ENCODE data around the gene GDAP1L1. TPM values are rescaled to one million over a fixed set of nuclear protein-coding genes. Genes with fewer than 3 reads are reported as not detected.

The GDAP1L1 gene
- total RNA-seq, 1 donor from 2014 or later: 0.08 TPM

DNA sequence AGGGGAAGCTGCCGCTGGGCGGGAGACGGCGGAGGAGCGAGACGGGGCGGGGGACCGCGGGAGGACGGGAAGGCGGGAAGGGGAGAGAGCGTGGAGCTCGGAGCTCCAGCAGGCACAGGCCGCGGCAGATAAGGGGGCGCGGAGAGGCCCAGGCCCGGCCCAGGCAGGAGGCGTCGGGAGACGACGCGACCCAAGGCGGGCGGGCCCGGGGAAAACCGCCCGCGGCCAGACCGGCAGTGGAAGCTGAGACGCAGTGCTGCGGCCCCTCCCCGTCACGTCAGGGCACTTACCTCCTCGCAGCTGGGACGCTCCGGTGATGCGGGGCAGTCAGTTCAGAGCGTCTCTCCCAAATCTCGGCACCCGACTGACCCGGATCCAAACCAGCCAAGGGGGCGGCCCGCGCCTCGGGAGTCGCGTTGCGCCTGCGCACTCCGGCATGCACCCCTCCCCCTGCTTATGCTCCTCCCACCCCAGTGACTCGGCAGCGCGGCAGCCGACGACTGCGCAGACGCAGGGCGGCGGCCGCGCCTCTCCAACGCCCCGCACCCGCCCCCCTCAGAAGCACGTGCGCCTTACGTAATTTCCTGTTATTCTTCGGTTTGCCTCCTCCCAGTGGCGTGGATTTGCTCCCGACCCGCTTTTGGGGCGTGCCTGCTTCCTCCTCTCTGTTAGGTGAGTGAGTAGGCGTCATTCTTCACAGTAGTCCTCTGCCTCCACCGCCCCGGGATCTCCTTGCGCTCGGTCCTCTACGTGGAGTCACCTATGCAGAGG, 36.5 kb upstream of the GDAP1L1 start, which contains the start of gene OSER1:
TSS of gene OSER1 (minus strand) at position 366 of the 771 bp plus-strand sequence. CDS start 3,814 bp downstream, outside the sequence.
- Mint-ChIP-seq H3K4me3 (peak within 1 kb of the TSS; percentile 99), H3K36me3 (ENCODE audit: low read depth) (peaks cover 18% of the 10 kb centered on the region), H3K27me3 (ENCODE audit: insufficient read depth) (no peaks in the 10 kb centered on the region), H3K4me1 (ENCODE audit: low read depth) (peaks cover 59% of the 10 kb centered on the region), H3K27ac (peak within 1 kb of the TSS; percentile 98), H3K9me3 (no peaks in the 10 kb centered on the region)
- DNase-seq (ENCODE audit: low spot score): peak; percentile 98
- intact Hi-C loops (cut with micrococcal nuclease): loop anchor here (1.0 to 10.0 kb wide), 8 partner anchors 101 to 754 kb away; partner anchors contain the start of genes FITM2, MYBL2, SERINC3 and SRSF6

GRCh38 chr20:44211177-44212039, 35.7 kb upstream of the GDAP1L1 start:
- H3K27me3 Mint-ChIP-seq (ENCODE audit: insufficient read depth): peaks cover 3% of the 10 kb centered on the region
- H3K4me3 Mint-ChIP-seq: peak overlapping the region; percentile 99
- H3K36me3 Mint-ChIP-seq (ENCODE audit: low read depth): peaks cover 13% of the 10 kb centered on the region
- peaks cover 54% of the 10 kb centered on the region for H3K4me1 Mint-ChIP-seq (ENCODE audit: low read depth)
- intact Hi-C loops (cut with micrococcal nuclease): loop anchor here (1.0 to 10.0 kb wide), 7 partner anchors 100 to 755 kb away; partner anchors contain the start of genes FITM2, MYBL2, SERINC3 and SRSF6
- peak overlapping the region; percentile 98 for H3K27ac Mint-ChIP-seq
- H3K9me3 Mint-ChIP-seq: no peaks in the 10 kb centered on the region
- DNase-seq (ENCODE audit: low spot score): no peak

DNA sequence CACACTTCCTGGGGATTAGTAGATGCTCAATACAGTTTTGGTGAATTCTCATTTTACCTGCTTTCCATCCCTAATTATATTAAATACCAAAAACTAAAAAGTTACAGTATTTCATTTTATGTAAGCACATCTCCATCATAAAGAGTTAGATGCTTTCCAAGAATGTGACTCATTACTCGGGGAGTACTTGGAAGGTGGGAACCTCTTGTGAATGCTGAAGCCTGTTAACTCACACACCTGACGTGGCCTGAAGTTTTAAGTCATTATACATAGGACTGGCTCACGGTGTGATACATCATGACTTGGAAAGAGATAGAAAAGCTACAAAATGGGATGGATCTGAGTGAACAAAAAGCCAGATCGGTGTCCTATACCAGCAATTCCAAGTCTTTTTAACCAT, 34.3 kb upstream of the GDAP1L1 start:
- intact Hi-C loops (cut with micrococcal nuclease): loop anchor here (5.0 to 10.0 kb wide), 2 partner anchors 548 to 750 kb away; partner anchors contain the start of genes MYBL2 and TOMM34
- H3K27ac Mint-ChIP-seq: no peak overlapping the region
- DNase-seq (ENCODE audit: low spot score): no peak
- H3K27me3 Mint-ChIP-seq (ENCODE audit: insufficient read depth): peaks cover 3% of the 10 kb centered on the region
- peaks cover 57% of the 10 kb centered on the region for H3K4me1 Mint-ChIP-seq (ENCODE audit: low read depth)
- no peak overlapping the region for H3K4me3 Mint-ChIP-seq
- no peaks in the 10 kb centered on the region for H3K9me3 Mint-ChIP-seq
- peaks cover 10% of the 10 kb centered on the region for H3K36me3 Mint-ChIP-seq (ENCODE audit: low read depth)

DNA sequence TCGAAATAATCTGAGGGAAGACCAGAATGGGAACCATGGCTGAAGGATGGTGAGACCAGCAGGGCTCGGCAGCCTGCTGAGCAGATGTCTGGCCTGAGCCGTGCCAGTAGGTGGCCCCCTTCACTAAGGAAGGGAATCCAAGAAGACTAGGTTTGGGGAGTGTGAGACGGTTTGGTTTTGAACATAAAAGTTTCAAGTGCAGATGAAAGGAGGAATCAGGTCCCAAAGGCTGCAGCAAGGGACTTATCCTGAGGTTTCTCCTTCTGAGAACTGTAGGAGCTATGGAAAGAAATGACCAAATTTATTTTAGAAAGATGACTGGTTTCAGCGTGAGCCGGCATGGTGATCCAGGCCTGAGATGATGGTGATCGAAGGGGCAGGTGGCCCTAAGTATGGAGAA, 32.0 kb upstream of the GDAP1L1 start:
- peak overlapping the region; percentile 42 for H3K27ac Mint-ChIP-seq
- peaks cover 4% of the 10 kb centered on the region for H3K36me3 Mint-ChIP-seq (ENCODE audit: low read depth)
- H3K4me3 Mint-ChIP-seq: no peak overlapping the region
- H3K4me1 Mint-ChIP-seq (ENCODE audit: low read depth): peaks cover 58% of the 10 kb centered on the region
- DNase-seq (ENCODE audit: low spot score): peak; percentile 64
- no peaks in the 10 kb centered on the region for H3K9me3 Mint-ChIP-seq
- intact Hi-C loops (cut with micrococcal nuclease): loop anchor here (1.0 to 10.0 kb wide), 4 partner anchors 171 to 652 kb away; partner anchors contain the start of gene MYBL2
- peaks cover 3% of the 10 kb centered on the region for H3K27me3 Mint-ChIP-seq (ENCODE audit: insufficient read depth)

- Mint-ChIP-seq H3K36me3 (ENCODE audit: low read depth) (no peaks in the 10 kb centered on the region), H3K4me1 (ENCODE audit: low read depth) (peaks cover 41% of the 10 kb centered on the region)
These were observed 29.6 kb upstream of the GDAP1L1 start for GRCh38 chr20:44217342-44218092.

GRCh38 chr20:44218446-44218845, 28.7 kb upstream of the GDAP1L1 start:
- Mint-ChIP-seq H3K27ac (no peak overlapping the region), H3K27me3 (ENCODE audit: insufficient read depth) (peaks cover 3% of the 10 kb centered on the region), H3K4me3 (peak overlapping the region; percentile 73), H3K4me1 (ENCODE audit: low read depth) (peaks cover 41% of the 10 kb centered on the region), H3K9me3 (no peaks in the 10 kb centered on the region), H3K36me3 (ENCODE audit: low read depth) (no peaks in the 10 kb centered on the region)
- DNase-seq (ENCODE audit: low spot score): no peak
- intact Hi-C loops (cut with micrococcal nuclease): loop anchor here (1.0 to 10.0 kb wide), 4 partner anchors 465 to 649 kb away; partner anchors contain the start of gene MYBL2

More at GRCh38 chr20:44217342-44218092, 29.6 kb upstream of the GDAP1L1 start:
- peak overlapping the region; percentile 73 for H3K4me3 Mint-ChIP-seq
- H3K27me3 Mint-ChIP-seq (ENCODE audit: insufficient read depth): peaks cover 3% of the 10 kb centered on the region
- H3K27ac Mint-ChIP-seq: peak overlapping the region; percentile 45
- peak; percentile 50 for DNase-seq (ENCODE audit: low spot score)
- H3K9me3 Mint-ChIP-seq: no peaks in the 10 kb centered on the region
- intact Hi-C loops (cut with micrococcal nuclease): loop anchor here (1.0 to 10.0 kb wide), 7 partner anchors 94 to 650 kb away; partner anchors contain the start of genes FITM2, MYBL2 and TTPAL

GRCh38 chr20:44219170-44219730, 27.9 kb upstream of the GDAP1L1 start:
- peaks cover 41% of the 10 kb centered on the region for H3K4me1 Mint-ChIP-seq (ENCODE audit: low read depth)
- H3K9me3 Mint-ChIP-seq: no peaks in the 10 kb centered on the region
- no peak for DNase-seq (ENCODE audit: low spot score)
- intact Hi-C loops (cut with micrococcal nuclease): loop anchor here (5.0 to 10.0 kb wide), 3 partner anchors 513 to 648 kb away; partner anchors contain the start of gene MYBL2
- peak overlapping the region; percentile 59 for H3K27ac Mint-ChIP-seq
- peak overlapping the region; percentile 38 for H3K4me3 Mint-ChIP-seq
- H3K36me3 Mint-ChIP-seq (ENCODE audit: low read depth): no peaks in the 10 kb centered on the region
- peaks cover 3% of the 10 kb centered on the region for H3K27me3 Mint-ChIP-seq (ENCODE audit: insufficient read depth)

DNA sequence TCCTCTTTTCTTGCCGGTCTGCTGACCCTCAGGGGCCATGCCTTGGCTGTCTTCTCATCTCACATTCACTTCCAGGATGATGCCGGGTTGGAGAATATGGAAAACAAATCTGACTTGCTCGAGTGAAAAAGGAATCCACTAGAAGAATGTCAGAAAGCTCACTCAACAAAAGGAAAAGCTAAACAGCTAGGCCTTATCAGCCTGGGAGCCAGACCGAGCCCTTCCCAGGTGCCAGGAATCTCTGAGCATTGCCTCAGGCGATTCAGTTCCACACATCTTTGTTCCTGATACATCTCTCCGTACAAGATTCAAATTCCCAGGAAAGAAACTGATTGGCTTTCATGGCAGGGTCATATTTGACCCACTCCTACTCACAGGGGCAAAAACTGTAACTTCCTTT, 27.3 kb upstream of the GDAP1L1 start:
- peaks cover 40% of the 10 kb centered on the region for H3K4me1 Mint-ChIP-seq (ENCODE audit: low read depth)
- intact Hi-C loops (cut with micrococcal nuclease): loop anchor here (5.0 to 10.0 kb wide), 3 partner anchors 513 to 648 kb away; partner anchors contain the start of gene MYBL2
- H3K4me3 Mint-ChIP-seq: no peak overlapping the region
- H3K9me3 Mint-ChIP-seq: no peaks in the 10 kb centered on the region
- H3K36me3 Mint-ChIP-seq (ENCODE audit: low read depth): no peaks in the 10 kb centered on the region
- no peak for DNase-seq (ENCODE audit: low spot score)
- peaks cover 3% of the 10 kb centered on the region for H3K27me3 Mint-ChIP-seq (ENCODE audit: insufficient read depth)
- no peak overlapping the region for H3K27ac Mint-ChIP-seq

GRCh38 chr20:44221368-44221954, 25.6 kb upstream of the GDAP1L1 start:
- H3K36me3 Mint-ChIP-seq (ENCODE audit: low read depth): no peaks in the 10 kb centered on the region
- H3K9me3 Mint-ChIP-seq: no peaks in the 10 kb centered on the region
- no peaks in the 10 kb centered on the region for H3K27me3 Mint-ChIP-seq (ENCODE audit: insufficient read depth)
- no peak overlapping the region for H3K4me3 Mint-ChIP-seq
- no peak for DNase-seq (ENCODE audit: low spot score)
- peaks cover 33% of the 10 kb centered on the region for H3K4me1 Mint-ChIP-seq (ENCODE audit: low read depth)
- no peak overlapping the region for H3K27ac Mint-ChIP-seq
- intact Hi-C loops (cut with micrococcal nuclease): no loop called here

- no peak for DNase-seq (ENCODE audit: low spot score)
- Mint-ChIP-seq H3K4me1 (ENCODE audit: low read depth) (peaks cover 29% of the 10 kb centered on the region), H3K4me3 (no peak overlapping the region), H3K27me3 (ENCODE audit: insufficient read depth) (no peaks in the 10 kb centered on the region), H3K9me3 (no peaks in the 10 kb centered on the region), H3K27ac (no peak overlapping the region), H3K36me3 (ENCODE audit: low read depth) (no peaks in the 10 kb centered on the region)
- intact Hi-C loops (cut with micrococcal nuclease): no loop called here
These were observed 25.1 kb upstream of the GDAP1L1 start for GRCh38 chr20:44222027-44222426.

GRCh38 chr20:44222633-44223368, 24.3 kb upstream of the GDAP1L1 start:
- Mint-ChIP-seq H3K36me3 (ENCODE audit: low read depth) (no peaks in the 10 kb centered on the region), H3K9me3 (no peaks in the 10 kb centered on the region), H3K4me1 (ENCODE audit: low read depth) (peaks cover 22% of the 10 kb centered on the region), H3K4me3 (no peak overlapping the region), H3K27me3 (ENCODE audit: insufficient read depth) (no peaks in the 10 kb centered on the region), H3K27ac (no peak overlapping the region)
- intact Hi-C loops (cut with micrococcal nuclease): no loop called here
- DNase-seq (ENCODE audit: low spot score): no peak
